Suprapubic skin (tissue), 4 donors: ENCODE results near the gene NTRK1. TPM values are rescaled to one million over a fixed set of nuclear protein-coding genes. Genes with fewer than 3 reads are reported as not detected.

ENCODE experiments used
- DNase-seq, 2 donors: peaks; one replicate each; pipeline ENCODE4 v3.0.0-alpha.2; 2019; ENCODE audit warnings: low spot score in 2 of 2
- H3K27ac ChIP-seq: fragments of 200-600 bp; sonication (generic); one replicate; pipeline ENCODE4 v1.5.1; 2019
- H3K27me3 ChIP-seq: fragments of 200-600 bp; sonication (generic); one replicate; pipeline ENCODE4 v1.5.1; 2019
- H3K36me3 ChIP-seq: fragments of 200-600 bp; sonication (generic); one replicate; pipeline ENCODE4 v1.5.1; 2019
- H3K4me1 ChIP-seq: fragments of 200-600 bp; sonication (generic); one replicate; pipeline ENCODE4 v1.5.1; 2019
- H3K4me3 ChIP-seq: fragments of 200-600 bp; sonication (generic); one replicate; pipeline ENCODE4 v1.5.1; 2019; ENCODE audit warnings: mild to moderate bottlenecking
- H3K9me3 ChIP-seq: fragments of 200-600 bp; sonication (generic); one replicate; pipeline ENCODE4 v1.5.1; 2019
- EP300 ChIP-seq: sonication (generic); formaldehyde crosslinking; IDR thresholded peaks from one replicate; pipeline ENCODE4 v1.6.1; 2017; ENCODE audit warnings: antibody characterized with exemption
- POLR2A ChIP-seq, 2 donors: fragments of 450-650 bp; IDR thresholded peaks; one replicate each; pipeline ENCODE4 v1.6.1; 2017; ENCODE audit warnings: antibody characterized with exemption in 2 of 2, mild to moderate bottlenecking in 2 of 2, moderate library complexity in 2 of 2
- POLR2AphosphoS5 ChIP-seq, 3 donors: sonication (generic); formaldehyde crosslinking; IDR thresholded peaks; one replicate each; pipeline ENCODE4 v1.6.1; 2017; ENCODE audit warnings: antibody characterized with exemption in 3 of 3
- WGBS: methylation state at CpG from one replicate; pipeline ENCODE4 v1.1.5; 2018; 5-methylcytosine and 5-hydroxymethylcytosine counted together
- total RNA-seq, 4 donors: library from RNA; depleted of rRNA; stranded (reverse); fragments of >200 nt; gene quantifications; one replicate each; pipeline ENCODE4 v1.1.0, GENCODE V29; 2016
- TF ChIP-seq, protein P1 (sequence below), 2 donors: fragments of 200-600 bp in 1 of 2; fragments of 450-650 bp in 1 of 2; sonication (generic) in 1 of 2; IDR thresholded peaks; one replicate each; pipeline ENCODE4 v1.5.1; 2016 to 2019; ENCODE audit warnings: antibody characterized with exemption in 2 of 2, mild to moderate bottlenecking in 1 of 2, moderate library complexity in 1 of 2

The NTRK1 gene
- total RNA-seq, 4 donors from 2014 or later = 0.32 TPM; not detected in 3

DNA sequence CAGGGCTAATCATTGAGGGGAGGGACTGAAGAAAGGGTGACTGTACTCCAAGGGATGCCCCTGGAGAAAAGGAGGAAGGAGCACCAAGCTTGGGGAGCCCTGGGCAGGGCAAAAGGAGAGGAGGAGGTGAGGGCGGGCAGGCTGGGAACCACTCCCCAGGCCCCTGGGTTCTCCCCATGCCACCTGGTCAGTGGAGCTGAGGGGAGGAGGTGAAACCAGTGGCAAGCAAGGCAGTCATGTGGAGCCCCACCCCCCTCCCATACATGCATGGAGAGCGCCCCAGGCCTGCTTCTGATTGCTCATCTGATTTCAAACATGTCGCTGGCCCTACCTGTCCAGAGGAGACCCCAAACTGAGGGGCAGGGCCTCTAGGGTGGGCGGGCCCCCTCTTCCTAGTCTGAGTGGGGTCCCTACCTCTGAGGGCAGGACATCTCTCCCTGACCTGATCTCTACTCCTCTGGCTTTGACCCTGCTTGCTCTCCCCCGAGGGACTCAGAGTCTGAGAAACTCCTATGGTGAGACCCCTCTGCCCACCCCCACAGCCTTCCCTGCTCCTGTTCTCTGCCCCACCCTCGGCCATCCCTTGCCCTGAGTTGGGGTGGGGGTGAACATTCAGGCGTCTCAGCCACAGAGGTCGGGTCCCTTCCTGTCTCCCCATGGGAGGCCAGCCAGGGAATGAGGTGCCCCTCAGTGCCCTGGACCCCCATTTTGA is 20.3 kb upstream of the NTRK1 start:
- H3K9me3 ChIP-seq = no peaks in the 10 kb centered on the region
- peaks cover 89% of the 10 kb centered on the region for H3K27me3 ChIP-seq
- TF ChIP-seq POLR2A (IDR thresholded peaks at IDR 0.05) (no peak), POLR2AphosphoS5 (IDR thresholded peaks at IDR 0.05) (no peak), EP300 (no peak)
- H3K36me3 ChIP-seq = no peaks in the 10 kb centered on the region
- H3K4me3 ChIP-seq = no peak overlapping the region
- H3K27ac ChIP-seq = no peak overlapping the region
- DNase-seq = no peak
- WGBS = 68% methylated on average over 8 of the region's 8 CpGs
- H3K4me1 ChIP-seq = peaks cover 9% of the 10 kb centered on the region

DNA sequence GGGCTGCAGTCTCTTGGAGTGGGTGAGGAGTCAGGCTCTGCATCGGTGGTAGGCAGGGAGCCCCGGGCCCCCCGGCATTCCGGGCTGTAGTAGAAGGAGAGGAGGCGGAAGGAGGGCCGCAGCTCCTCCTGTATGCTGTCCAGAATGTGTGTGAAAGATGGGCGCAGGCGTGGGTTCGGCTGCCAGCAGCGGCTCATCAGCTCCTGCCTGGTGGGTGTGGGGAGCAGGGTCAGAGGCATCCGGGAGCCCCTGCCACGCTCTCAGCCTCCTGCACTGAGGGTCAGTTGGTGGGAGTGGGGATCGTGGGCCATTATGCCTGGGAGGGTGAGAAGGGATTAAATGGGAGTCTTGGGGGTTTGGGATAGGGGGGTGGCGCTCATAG is 19.8 kb upstream of the NTRK1 start:
- Histone ChIP-seq H3K4me1 (peaks cover 13% of the 10 kb centered on the region), H3K4me3 (no peak overlapping the region), H3K27ac (no peak overlapping the region), H3K27me3 (peaks cover 92% of the 10 kb centered on the region), H3K9me3 (no peaks in the 10 kb centered on the region), H3K36me3 (no peaks in the 10 kb centered on the region)
- WGBS = 56% methylated on average over 5 of the region's 14 CpGs
- no peak for DNase-seq
- TF ChIP-seq EP300 (no peak), POLR2AphosphoS5 (IDR thresholded peaks at IDR 0.05) (no peak), POLR2A (IDR thresholded peaks at IDR 0.05) (no peak)
- TF ChIP-seq, protein P1, sequence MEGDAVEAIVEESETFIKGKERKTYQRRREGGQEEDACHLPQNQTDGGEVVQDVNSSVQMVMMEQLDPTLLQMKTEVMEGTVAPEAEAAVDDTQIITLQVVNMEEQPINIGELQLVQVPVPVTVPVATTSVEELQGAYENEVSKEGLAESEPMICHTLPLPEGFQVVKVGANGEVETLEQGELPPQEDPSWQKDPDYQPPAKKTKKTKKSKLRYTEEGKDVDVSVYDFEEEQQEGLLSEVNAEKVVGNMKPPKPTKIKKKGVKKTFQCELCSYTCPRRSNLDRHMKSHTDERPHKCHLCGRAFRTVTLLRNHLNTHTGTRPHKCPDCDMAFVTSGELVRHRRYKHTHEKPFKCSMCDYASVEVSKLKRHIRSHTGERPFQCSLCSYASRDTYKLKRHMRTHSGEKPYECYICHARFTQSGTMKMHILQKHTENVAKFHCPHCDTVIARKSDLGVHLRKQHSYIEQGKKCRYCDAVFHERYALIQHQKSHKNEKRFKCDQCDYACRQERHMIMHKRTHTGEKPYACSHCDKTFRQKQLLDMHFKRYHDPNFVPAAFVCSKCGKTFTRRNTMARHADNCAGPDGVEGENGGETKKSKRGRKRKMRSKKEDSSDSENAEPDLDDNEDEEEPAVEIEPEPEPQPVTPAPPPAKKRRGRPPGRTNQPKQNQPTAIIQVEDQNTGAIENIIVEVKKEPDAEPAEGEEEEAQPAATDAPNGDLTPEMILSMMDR (IDR thresholded peaks at IDR 0.05) = no peak

DNA sequence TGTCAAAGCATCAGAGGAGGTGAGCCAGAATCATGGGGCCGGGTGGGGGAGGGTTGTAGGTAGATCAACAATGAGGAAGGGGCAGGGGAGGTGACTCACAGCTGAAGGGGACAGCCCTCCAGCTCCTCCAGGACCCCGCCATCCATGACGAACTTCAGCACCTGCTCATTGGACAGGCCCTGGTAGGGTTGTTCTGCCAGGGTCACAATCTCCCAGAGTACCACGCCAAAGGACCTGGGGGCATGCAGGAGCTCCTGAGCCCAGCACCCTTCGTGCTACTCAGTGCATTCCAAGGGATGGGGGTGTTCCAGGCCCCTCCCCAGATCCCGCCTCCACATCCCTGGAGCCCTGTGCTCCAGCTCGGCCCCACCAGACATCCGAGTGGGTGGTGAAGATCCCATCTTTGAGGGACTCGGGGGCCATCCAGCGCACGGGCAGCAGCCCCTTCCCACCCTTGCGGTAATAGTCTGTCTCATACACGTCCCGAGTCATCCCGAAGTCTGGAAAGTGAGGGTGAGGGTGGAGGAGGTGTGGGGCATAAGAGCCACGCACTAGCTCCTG is 19.3 kb upstream of the NTRK1 start:
- Histone ChIP-seq H3K36me3 (no peaks in the 10 kb centered on the region), H3K27ac (no peak overlapping the region), H3K4me3 (no peak overlapping the region), H3K9me3 (no peaks in the 10 kb centered on the region), H3K4me1 (peaks cover 13% of the 10 kb centered on the region), H3K27me3 (peaks cover 92% of the 10 kb centered on the region)
- WGBS = 79% methylated on average over 10 of the region's 16 CpGs
- DNase-seq = no peak
- no peak for TF ChIP-seq POLR2A (IDR thresholded peaks at IDR 0.05)
- TF ChIP-seq, protein P1 (IDR thresholded peaks at IDR 0.05) = no peak
- TF ChIP-seq POLR2AphosphoS5 (IDR thresholded peaks at IDR 0.05) = no peak
- TF ChIP-seq EP300 = no peak

DNA sequence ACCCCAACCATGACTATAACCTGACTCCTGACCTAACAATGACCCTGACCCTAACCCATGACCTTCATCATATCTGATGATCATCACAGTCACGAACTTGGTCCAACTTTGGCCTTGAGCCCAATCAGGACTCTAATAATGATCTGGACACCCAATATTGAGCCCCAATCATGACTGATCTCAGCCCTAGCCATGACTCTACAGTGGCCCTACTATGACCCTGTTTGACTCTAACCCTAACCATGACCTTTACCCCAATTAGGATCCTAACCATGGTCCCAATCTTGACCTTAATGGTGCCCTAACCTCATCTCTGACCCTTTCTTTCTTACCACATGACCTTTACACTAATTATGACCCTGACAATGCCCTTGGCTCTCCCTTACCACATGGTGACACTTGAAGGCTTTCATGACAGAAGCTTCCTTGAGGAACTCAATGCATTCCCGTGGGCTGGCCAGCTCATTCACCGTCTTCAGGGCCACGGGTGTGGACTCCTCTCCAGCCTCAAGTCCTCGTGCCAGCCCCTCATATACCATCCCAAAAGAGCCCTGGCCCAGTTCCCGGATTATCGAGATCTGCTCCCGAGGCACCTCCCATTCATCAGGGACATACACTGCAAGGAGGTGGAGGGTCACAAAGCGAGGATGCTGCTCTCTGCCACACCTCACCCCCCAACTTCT is 17.9 kb upstream of the NTRK1 start:
- no peak overlapping the region for H3K27ac ChIP-seq
- DNase-seq = no peak
- TF ChIP-seq POLR2AphosphoS5 (IDR thresholded peaks at IDR 0.05) (no peak), EP300 (no peak), POLR2A (IDR thresholded peaks at IDR 0.05) (no peak)
- TF ChIP-seq, protein P1 (IDR thresholded peaks at IDR 0.05) = no peak
- H3K4me1 ChIP-seq = peaks cover 13% of the 10 kb centered on the region
- no peaks in the 10 kb centered on the region for H3K36me3 ChIP-seq
- 77% methylated on average over 9 of the region's 9 CpGs for WGBS
- H3K4me3 ChIP-seq = no peak overlapping the region
- peaks cover 96% of the 10 kb centered on the region for H3K27me3 ChIP-seq
- H3K9me3 ChIP-seq = no peaks in the 10 kb centered on the region

DNA sequence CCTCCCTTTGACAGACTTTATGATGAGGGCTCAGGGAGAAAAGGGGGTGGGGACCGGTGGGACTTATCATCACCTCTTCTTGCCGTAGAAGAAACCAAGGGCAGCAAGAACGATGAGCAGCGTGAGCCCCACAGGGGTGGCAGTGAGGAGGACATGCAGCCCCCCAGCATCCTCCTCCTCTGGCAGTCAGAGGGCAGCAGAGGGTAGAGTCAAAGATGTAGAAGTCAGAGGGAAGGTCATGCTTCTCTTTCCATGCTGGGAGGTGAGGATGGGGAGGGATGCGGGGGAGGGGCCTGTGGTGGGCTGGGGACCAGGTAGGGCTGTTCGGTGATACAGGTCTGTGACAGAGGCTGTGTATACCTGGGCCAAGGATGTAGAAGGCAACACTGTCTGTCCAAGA is 16.6 kb upstream of the NTRK1 start:
- H3K36me3 ChIP-seq = no peaks in the 10 kb centered on the region
- H3K27ac ChIP-seq = no peak overlapping the region
- no peak for DNase-seq
- no peaks in the 10 kb centered on the region for H3K9me3 ChIP-seq
- WGBS = 56% methylated on average over 6 of the region's 6 CpGs
- no peak overlapping the region for H3K4me3 ChIP-seq
- H3K4me1 ChIP-seq = peaks cover 18% of the 10 kb centered on the region
- TF ChIP-seq, protein P1 (IDR thresholded peaks at IDR 0.05) = no peak
- TF ChIP-seq POLR2AphosphoS5 (IDR thresholded peaks at IDR 0.05) (no peak), POLR2A (IDR thresholded peaks at IDR 0.05) (no peak), EP300 (no peak)
- peaks cover 96% of the 10 kb centered on the region for H3K27me3 ChIP-seq
